ENCODE data around the gene KRTDAP.

- TF ChIP-seq POLR2AphosphoS5 (IDR thresholded peaks at IDR 0.05) = no peak
- no peak for TF ChIP-seq CTCF (IDR thresholded peaks at IDR 0.05)
Measured at GRCh38 chr19:35454663-35455062, 35.6 kb downstream of the KRTDAP start.

Data from breast epithelium (tissue), 3 donors.